Mammary epithelial cell (primary cell): Measurements from ENCODE around the gene USP31.

Experiments used
- EZH2 ChIP-seq: IDR thresholded peaks from 2 replicates; pipeline ENCODE4 v1.6.1; 2012; ENCODE audit warnings: low read length, inconsistent platforms, borderline replicate concordance
- TF ChIP-seq, protein P1 (sequence below), 2 donors: IDR thresholded peaks in 1 of 2; conservative IDR thresholded peaks in 1 of 2; 2 replicates each; pipeline ENCODE4 v1.5.1; 2011 to 2012; ENCODE audit warnings: inconsistent platforms in 2 of 2, low read length in 2 of 2, mild to moderate bottlenecking in 2 of 2, control low read depth in 1 of 2, low read depth in 1 of 2; ENCODE audit not compliant: insufficient read depth in 1 of 2; ENCODE audit errors: extremely low read depth in 1 of 2

DNA sequence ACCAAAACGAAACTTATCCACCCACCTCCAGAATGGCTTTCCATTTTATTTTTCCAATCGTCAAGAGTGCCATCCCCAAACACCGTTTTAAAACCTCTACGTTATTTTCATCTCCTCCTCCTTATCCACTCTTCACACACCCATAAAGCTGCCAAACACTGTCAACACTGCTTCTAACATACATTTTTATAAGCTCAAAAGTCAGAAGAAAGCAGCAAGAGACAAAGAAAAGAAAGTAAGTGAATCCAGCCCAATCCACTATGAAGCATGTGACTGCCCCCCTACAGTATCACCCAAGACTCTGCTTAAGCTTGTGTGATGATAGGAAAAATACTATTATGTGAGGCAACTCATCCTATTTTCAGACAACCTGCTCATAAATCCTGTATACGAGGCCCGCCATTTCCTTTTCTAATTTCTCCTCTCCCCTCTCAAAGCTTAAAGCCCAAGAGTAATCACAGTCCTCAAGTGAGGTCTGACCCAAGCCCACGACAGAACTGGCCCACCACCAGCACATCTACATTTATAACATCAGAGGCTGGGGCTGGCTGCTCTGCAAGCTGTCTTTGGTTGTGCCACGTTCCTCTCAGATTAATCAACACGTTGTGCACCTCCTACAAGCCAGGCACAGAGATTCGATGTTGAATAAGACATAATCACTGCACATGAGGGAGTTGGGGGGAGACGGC is 16.3 kb downstream of the USP31 start:
- TF ChIP-seq, protein P1, sequence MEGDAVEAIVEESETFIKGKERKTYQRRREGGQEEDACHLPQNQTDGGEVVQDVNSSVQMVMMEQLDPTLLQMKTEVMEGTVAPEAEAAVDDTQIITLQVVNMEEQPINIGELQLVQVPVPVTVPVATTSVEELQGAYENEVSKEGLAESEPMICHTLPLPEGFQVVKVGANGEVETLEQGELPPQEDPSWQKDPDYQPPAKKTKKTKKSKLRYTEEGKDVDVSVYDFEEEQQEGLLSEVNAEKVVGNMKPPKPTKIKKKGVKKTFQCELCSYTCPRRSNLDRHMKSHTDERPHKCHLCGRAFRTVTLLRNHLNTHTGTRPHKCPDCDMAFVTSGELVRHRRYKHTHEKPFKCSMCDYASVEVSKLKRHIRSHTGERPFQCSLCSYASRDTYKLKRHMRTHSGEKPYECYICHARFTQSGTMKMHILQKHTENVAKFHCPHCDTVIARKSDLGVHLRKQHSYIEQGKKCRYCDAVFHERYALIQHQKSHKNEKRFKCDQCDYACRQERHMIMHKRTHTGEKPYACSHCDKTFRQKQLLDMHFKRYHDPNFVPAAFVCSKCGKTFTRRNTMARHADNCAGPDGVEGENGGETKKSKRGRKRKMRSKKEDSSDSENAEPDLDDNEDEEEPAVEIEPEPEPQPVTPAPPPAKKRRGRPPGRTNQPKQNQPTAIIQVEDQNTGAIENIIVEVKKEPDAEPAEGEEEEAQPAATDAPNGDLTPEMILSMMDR (conservative IDR thresholded peaks at IDR 0.05 in 1 of 2, IDR thresholded peaks at IDR 0.05 in 1 of 2; ENCODE audit: extremely low read depth in 1 of 2, insufficient read depth in 1 of 2, low read depth in 1 of 2, low read length in 2 of 2) = no peak
- TF ChIP-seq EZH2 = no peak
